GM23338 (cell line): ENCODE measurements around the gene MRPL1. TPM values are rescaled to one million over a fixed set of nuclear protein-coding genes. Genes with fewer than 3 reads are reported as not detected.
A peak's percentile ranks its signal among the peaks of the same experiment; 100 is the strongest.

Experiments
- ATAC-seq: fragments of 200-7000 bp; cut with Tn5 transposase; 3 replicates; pipeline ENCODE4 v1.9.1; 2020
- DNase-seq: peaks from one replicate; pipeline ENCODE4 v3.0.0-alpha.2; 2015; ENCODE audit warnings: low spot score
- H2AFZ ChIP-seq: fragments of 200-600 bp; sonication (generic); 2 replicates; pipeline ENCODE4 v1.8.0; 2016; ENCODE audit warnings: antibody characterized with exemption, mild to moderate bottlenecking, moderate library complexity
- H3F3A ChIP-seq: fragments of 200-600 bp; sonication (generic); replicated peaks from 2 replicates; pipeline ENCODE4 v1.8.0; 2017; ENCODE audit warnings: antibody characterized with exemption, mixed run types, low read depth
- H3K27ac ChIP-seq: fragments of 200-600 bp; sonication (generic); 2 replicates; pipeline ENCODE4 v1.6.1; 2016; ENCODE audit warnings: low read depth
- H3K27me3 ChIP-seq: fragments of 200-600 bp; sonication (generic); 2 replicates; pipeline ENCODE4 v1.8.0; 2016; ENCODE audit warnings: mild to moderate bottlenecking, mixed run types, moderate library complexity; ENCODE audit not compliant: insufficient read depth
- H3K36me3 ChIP-seq: fragments of 200-600 bp; sonication (generic); 2 replicates; pipeline ENCODE4 v1.8.0; 2016; ENCODE audit warnings: mild to moderate bottlenecking; ENCODE audit not compliant: insufficient read depth
- H3K4me1 ChIP-seq: fragments of 200-600 bp; sonication (generic); 2 replicates; pipeline ENCODE4 v1.8.0; 2016; ENCODE audit warnings: mild to moderate bottlenecking, moderate library complexity; ENCODE audit not compliant: insufficient read depth
- H3K4me2 ChIP-seq: fragments of 200-600 bp; sonication (generic); 2 replicates; pipeline ENCODE4 v1.7.1; 2017; ENCODE audit warnings: mixed run types
- H3K4me3 ChIP-seq: fragments of 200-600 bp; sonication (generic); 2 replicates; pipeline ENCODE4 v1.6.1; 2016; ENCODE audit warnings: mixed run types
- H3K79me2 ChIP-seq: fragments of 200-600 bp; sonication (generic); replicated peaks from 2 replicates; pipeline ENCODE4 v1.8.0; 2017; ENCODE audit warnings: mild to moderate bottlenecking; ENCODE audit not compliant: insufficient read depth
- H3K9me2 ChIP-seq: fragments of 200-600 bp; sonication (generic); 2 replicates; pipeline ENCODE4 v1.8.0; 2017; ENCODE audit not compliant: insufficient read depth
- H4K20me1 ChIP-seq: fragments of 200-600 bp; sonication (generic); replicated peaks from 2 replicates; pipeline ENCODE4 v1.8.0; 2017; ENCODE audit warnings: mild to moderate bottlenecking; ENCODE audit not compliant: insufficient read depth
- H3K27ac Mint-ChIP-seq: 2 replicates; pipeline ENCODE4 v1.8.0; 2020; ENCODE audit warnings: inconsistent platforms, mild to moderate bottlenecking, moderate library complexity, mixed read lengths
- H3K27me3 Mint-ChIP-seq: 3 replicates; pipeline ENCODE4 v1.8.0; 2022; ENCODE audit warnings: low read depth, mild to moderate bottlenecking, moderate library complexity, mixed read lengths, inconsistent platforms; ENCODE audit not compliant: insufficient read depth, poor library complexity
- H3K36me3 Mint-ChIP-seq: 3 replicates; pipeline ENCODE4 v1.8.0; 2021; ENCODE audit warnings: low read depth, mild to moderate bottlenecking, inconsistent platforms, moderate library complexity, mixed read lengths
- H3K4me1 Mint-ChIP-seq: 3 replicates; pipeline ENCODE4 v1.8.0; 2020; ENCODE audit warnings: mild to moderate bottlenecking, inconsistent platforms, mixed read lengths
- H3K4me3 Mint-ChIP-seq: 3 replicates; pipeline ENCODE4 v1.8.0; 2021; ENCODE audit warnings: moderate library complexity, mild to moderate bottlenecking, inconsistent platforms, mixed read lengths
- H3K9me3 Mint-ChIP-seq: 3 replicates; pipeline ENCODE4 v1.8.0; 2020; ENCODE audit warnings: moderate library complexity, mild to moderate bottlenecking, inconsistent platforms, mixed read lengths
- CREB1 ChIP-seq: fragments of 250-450 bp; sonication (Bioruptor Pico); IDR thresholded peaks from 2 replicates; pipeline ENCODE4 v1.5.0; 2020; ENCODE audit warnings: low read depth, mild to moderate bottlenecking, moderate library complexity
- EZH2 ChIP-seq: fragments of 200-600 bp; sonication (generic); IDR thresholded peaks from one replicate; pipeline ENCODE4 v1.8.0; 2017; ENCODE audit warnings: antibody characterized with exemption, mild to moderate bottlenecking, low read depth; ENCODE audit not compliant: unreplicated experiment
- EZH2phosphoT487 ChIP-seq: fragments of 200-600 bp; sonication (generic); IDR thresholded peaks from one replicate; pipeline ENCODE4 v1.8.1; 2018; ENCODE audit warnings: antibody characterized with exemption; ENCODE audit not compliant: unreplicated experiment
- JUNB ChIP-seq: IDR thresholded peaks from one replicate; pipeline ENCODE4 v1.6.1; 2016; ENCODE audit warnings: antibody characterized with exemption; ENCODE audit not compliant: unreplicated experiment
- NANOG ChIP-seq: IDR thresholded peaks from 2 replicates; pipeline ENCODE4 v1.6.1; 2016; ENCODE audit warnings: antibody characterized with exemption, borderline replicate concordance
- POLR2AphosphoS5 ChIP-seq: IDR thresholded peaks from 2 replicates; pipeline ENCODE4 v1.6.1; 2016; ENCODE audit warnings: antibody characterized with exemption, low read depth
- STAT1 ChIP-seq: IDR thresholded peaks from one replicate; pipeline ENCODE4 v1.6.1; 2016; ENCODE audit warnings: antibody characterized with exemption; ENCODE audit not compliant: unreplicated experiment
- ZNF114 ChIP-seq: fragments of 250-450 bp; sonication (Bioruptor Pico); IDR thresholded peaks from 2 replicates; pipeline ENCODE4 v1.5.0; 2020; ENCODE audit warnings: mild to moderate bottlenecking, moderate library complexity
- polyA plus RNA-seq: library from polyadenylated mRNA; unstranded; fragments of >200 nt; fragmentation: Nextera tagmentation; extraction: Ambion mirVana; gene quantifications from 2 replicates; pipeline ENCODE4 v1.2.1, GENCODE V29; 2016
- total RNA-seq: library from RNA; depleted of rRNA; stranded (reverse); fragments of >200 nt; shearing (Covaris generic); gene quantifications from 2 replicates; pipeline ENCODE4 v1.2.3, GENCODE V29; 2014
- TF ChIP-seq, protein P1 (sequence below), 2 experiments: fragments of 200-600 bp in 1 of 2; sonication (generic) in 1 of 2; conservative IDR thresholded peaks; 2 replicates each; pipeline versions ENCODE4 v1.5.1 to v1.6.1; 2016 to 2017; ENCODE audit warnings: antibody characterized with exemption in 2 of 2, low read depth in 2 of 2, mild to moderate bottlenecking in 2 of 2, moderate library complexity in 1 of 2
- TF ChIP-seq, protein P2 (sequence below): IDR thresholded peaks from 2 replicates; pipeline ENCODE4 v1.6.1; 2016; ENCODE audit warnings: antibody characterized with exemption
- TF ChIP-seq, protein P3 (sequence below): IDR thresholded peaks from one replicate; pipeline ENCODE4 v1.6.1; 2018; ENCODE audit warnings: antibody characterized with exemption; ENCODE audit not compliant: unreplicated experiment

The MRPL1 gene
- total and polyA plus RNA-seq, 2 experiments from 2014 or later, result 29.2 to 46.5 TPM

DNA sequence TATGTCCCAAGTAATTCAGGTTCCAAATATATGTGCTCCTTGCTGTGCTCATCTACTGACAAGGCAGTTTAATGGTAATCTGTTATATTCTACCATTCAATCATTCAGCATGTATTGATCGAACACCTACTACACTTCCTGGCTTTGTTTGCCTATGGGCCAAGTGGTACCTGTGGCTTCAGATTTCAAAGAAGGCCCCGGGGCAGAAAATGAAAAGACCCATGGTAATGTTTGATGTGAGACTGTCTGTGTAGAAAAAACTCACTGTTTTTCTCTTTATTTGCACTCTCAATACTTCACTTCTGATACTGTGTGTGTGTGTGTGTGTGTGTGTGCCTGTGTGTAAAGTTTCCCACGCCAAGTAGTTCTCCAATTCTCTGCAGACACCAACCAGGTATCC, 133.4 kb downstream of the MRPL1 start (continued):
- TF ChIP-seq, protein P1, sequence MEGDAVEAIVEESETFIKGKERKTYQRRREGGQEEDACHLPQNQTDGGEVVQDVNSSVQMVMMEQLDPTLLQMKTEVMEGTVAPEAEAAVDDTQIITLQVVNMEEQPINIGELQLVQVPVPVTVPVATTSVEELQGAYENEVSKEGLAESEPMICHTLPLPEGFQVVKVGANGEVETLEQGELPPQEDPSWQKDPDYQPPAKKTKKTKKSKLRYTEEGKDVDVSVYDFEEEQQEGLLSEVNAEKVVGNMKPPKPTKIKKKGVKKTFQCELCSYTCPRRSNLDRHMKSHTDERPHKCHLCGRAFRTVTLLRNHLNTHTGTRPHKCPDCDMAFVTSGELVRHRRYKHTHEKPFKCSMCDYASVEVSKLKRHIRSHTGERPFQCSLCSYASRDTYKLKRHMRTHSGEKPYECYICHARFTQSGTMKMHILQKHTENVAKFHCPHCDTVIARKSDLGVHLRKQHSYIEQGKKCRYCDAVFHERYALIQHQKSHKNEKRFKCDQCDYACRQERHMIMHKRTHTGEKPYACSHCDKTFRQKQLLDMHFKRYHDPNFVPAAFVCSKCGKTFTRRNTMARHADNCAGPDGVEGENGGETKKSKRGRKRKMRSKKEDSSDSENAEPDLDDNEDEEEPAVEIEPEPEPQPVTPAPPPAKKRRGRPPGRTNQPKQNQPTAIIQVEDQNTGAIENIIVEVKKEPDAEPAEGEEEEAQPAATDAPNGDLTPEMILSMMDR (conservative IDR thresholded peaks at IDR 0.05; ENCODE audit: low read depth in 2 of 2), result no peak
- TF ChIP-seq EZH2, result no peak
- no peak for TF ChIP-seq NANOG
- TF ChIP-seq JUNB, result no peak

DNA sequence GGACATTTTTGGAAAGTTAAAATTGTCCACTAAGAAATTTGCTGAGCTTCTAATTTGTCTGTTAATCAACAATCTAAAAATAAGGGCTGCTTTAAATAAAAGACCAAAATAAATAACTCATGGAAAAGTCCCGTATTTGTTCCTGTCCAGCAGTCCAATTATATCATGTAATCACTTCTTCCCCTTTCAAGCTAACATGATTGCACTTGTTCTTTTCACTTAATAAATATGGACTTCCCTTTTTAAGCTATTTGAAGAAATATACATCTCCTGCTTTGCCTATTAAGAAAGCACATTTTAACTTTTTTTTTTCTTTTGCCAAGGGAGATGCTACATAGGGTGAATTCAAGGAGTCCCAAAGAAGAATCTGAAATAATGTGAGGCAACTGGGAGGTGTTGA, 138.9 kb downstream of the MRPL1 start:
- no peak overlapping the region for H2AFZ ChIP-seq
- no peak overlapping the region for H3K27ac ChIP-seq
- TF ChIP-seq, protein P1 (conservative IDR thresholded peaks at IDR 0.05; ENCODE audit: low read depth in 2 of 2), result no peak
- no peak overlapping the region for H3K4me2 ChIP-seq
- Mint-ChIP-seq H3K36me3 (no peaks in the 10 kb centered on the region), H3K27me3 (no peaks in the 10 kb centered on the region), H3K4me1 (peaks cover 5% of the 10 kb centered on the region; the same call in 2 of the 3 replicates), H3K9me3 (no peaks in the 10 kb centered on the region), H3K4me3 (no peak overlapping the region), H3K27ac (no peak overlapping the region)
- no peaks in the 10 kb centered on the region for H3K36me3 ChIP-seq
- H3K4me1 ChIP-seq, result no peaks in the 10 kb centered on the region
- H3K27me3 ChIP-seq, result no peaks in the 10 kb centered on the region
- no peaks in the 10 kb centered on the region for H4K20me1 ChIP-seq
- H3F3A ChIP-seq, result no peaks in the 10 kb centered on the region
- no peaks in the 10 kb centered on the region for H3K79me2 ChIP-seq
- H3K4me3 ChIP-seq, result no peak overlapping the region
- no peaks in the 10 kb centered on the region for H3K9me2 ChIP-seq
- DNase-seq, result no peak
- ATAC-seq, result no peak

DNA sequence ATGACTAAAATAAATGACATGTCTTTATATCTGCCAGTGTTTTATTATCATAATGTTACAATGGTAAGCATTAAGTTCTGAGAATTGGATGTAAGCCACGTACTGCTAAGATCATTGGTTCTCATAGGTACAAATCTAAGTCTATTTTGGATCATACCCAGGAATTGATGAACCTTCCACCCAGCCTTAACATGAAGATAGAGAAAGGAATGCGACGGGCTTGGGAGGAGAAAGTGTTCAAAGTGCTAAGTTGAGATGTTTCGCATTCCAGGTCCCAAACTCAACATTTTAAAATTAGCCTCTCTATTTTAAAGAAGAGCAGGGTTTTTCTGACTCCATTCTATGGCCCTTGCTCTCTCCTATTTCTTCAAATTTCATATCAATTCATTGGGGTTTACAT, 139.6 kb downstream of the MRPL1 start:
- Mint-ChIP-seq H3K4me3 (no peak overlapping the region), H3K4me1 (peaks cover 5% of the 10 kb centered on the region; the same call in 2 of the 3 replicates), H3K9me3 (no peaks in the 10 kb centered on the region; the same call in 2 of the 3 replicates), H3K36me3 (no peaks in the 10 kb centered on the region), H3K27me3 (no peaks in the 10 kb centered on the region), H3K27ac (no peak overlapping the region)
- Histone ChIP-seq H2AFZ (no peak overlapping the region), H3K4me3 (no peak overlapping the region), H3K27me3 (no peaks in the 10 kb centered on the region), H3K79me2 (no peaks in the 10 kb centered on the region), H4K20me1 (no peaks in the 10 kb centered on the region), H3K4me1 (no peaks in the 10 kb centered on the region), H3K9me2 (no peaks in the 10 kb centered on the region), H3K27ac (no peak overlapping the region), H3F3A (no peaks in the 10 kb centered on the region), H3K36me3 (no peaks in the 10 kb centered on the region), H3K4me2 (no peak overlapping the region)
- ATAC-seq (no peak), DNase-seq (peak; percentile 72)
- TF ChIP-seq, protein P1 (conservative IDR thresholded peaks at IDR 0.05; ENCODE audit: low read depth in 2 of 2), result no peak
- no peak for TF ChIP-seq EZH2
- TF ChIP-seq, protein P2, sequence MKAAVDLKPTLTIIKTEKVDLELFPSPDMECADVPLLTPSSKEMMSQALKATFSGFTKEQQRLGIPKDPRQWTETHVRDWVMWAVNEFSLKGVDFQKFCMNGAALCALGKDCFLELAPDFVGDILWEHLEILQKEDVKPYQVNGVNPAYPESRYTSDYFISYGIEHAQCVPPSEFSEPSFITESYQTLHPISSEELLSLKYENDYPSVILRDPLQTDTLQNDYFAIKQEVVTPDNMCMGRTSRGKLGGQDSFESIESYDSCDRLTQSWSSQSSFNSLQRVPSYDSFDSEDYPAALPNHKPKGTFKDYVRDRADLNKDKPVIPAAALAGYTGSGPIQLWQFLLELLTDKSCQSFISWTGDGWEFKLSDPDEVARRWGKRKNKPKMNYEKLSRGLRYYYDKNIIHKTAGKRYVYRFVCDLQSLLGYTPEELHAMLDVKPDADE, result no peak
- TF ChIP-seq CREB1 (CRISPR knock-in tag), result no peak
- no peak for TF ChIP-seq ZNF114 (CRISPR knock-in tag)
- TF ChIP-seq EZH2phosphoT487, result no peak
- no peak for TF ChIP-seq JUNB
- no peak for TF ChIP-seq POLR2AphosphoS5
- TF ChIP-seq, protein P3, sequence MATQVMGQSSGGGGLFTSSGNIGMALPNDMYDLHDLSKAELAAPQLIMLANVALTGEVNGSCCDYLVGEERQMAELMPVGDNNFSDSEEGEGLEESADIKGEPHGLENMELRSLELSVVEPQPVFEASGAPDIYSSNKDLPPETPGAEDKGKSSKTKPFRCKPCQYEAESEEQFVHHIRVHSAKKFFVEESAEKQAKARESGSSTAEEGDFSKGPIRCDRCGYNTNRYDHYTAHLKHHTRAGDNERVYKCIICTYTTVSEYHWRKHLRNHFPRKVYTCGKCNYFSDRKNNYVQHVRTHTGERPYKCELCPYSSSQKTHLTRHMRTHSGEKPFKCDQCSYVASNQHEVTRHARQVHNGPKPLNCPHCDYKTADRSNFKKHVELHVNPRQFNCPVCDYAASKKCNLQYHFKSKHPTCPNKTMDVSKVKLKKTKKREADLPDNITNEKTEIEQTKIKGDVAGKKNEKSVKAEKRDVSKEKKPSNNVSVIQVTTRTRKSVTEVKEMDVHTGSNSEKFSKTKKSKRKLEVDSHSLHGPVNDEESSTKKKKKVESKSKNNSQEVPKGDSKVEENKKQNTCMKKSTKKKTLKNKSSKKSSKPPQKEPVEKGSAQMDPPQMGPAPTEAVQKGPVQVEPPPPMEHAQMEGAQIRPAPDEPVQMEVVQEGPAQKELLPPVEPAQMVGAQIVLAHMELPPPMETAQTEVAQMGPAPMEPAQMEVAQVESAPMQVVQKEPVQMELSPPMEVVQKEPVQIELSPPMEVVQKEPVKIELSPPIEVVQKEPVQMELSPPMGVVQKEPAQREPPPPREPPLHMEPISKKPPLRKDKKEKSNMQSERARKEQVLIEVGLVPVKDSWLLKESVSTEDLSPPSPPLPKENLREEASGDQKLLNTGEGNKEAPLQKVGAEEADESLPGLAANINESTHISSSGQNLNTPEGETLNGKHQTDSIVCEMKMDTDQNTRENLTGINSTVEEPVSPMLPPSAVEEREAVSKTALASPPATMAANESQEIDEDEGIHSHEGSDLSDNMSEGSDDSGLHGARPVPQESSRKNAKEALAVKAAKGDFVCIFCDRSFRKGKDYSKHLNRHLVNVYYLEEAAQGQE, result no peak
- TF ChIP-seq NANOG, result no peak
- TF ChIP-seq STAT1, result no peak
